HEK293 (cell line): ENCODE measurements around the gene LGALS1.

Source experiments
- CTCF ChIA-PET: fragments of 350-600 bp; formaldehyde crosslinking; extraction: SDS; loops from one replicate; lab custom pipeline; 2021; ENCODE audit warnings: antibody characterized with exemption; lab: Yijun Ruan, JAX
- POLR2A ChIA-PET: fragments of 300-600 bp; formaldehyde crosslinking; extraction: SDS; loops from one replicate; lab custom pipeline; 2020; ENCODE audit warnings: antibody characterized with exemption, inconsistent platforms; lab: Yijun Ruan, JAX
- H3K27ac ChIP-seq: fragments of 200-500 bp; sonication (Bioruptor generic); 2 replicates; pipeline ENCODE4 v1.5.1; 2014; ENCODE audit warnings: low read depth, low read length, control low read depth, inconsistent platforms; ENCODE audit errors: extremely low read depth
- H3K36me3 ChIP-seq, 2 experiments: fragments of 200-500 bp in 1 of 2; sonication (Bioruptor generic) in 1 of 2; 1 replicate in 1 of 2; 2 replicates in 1 of 2; pipeline ENCODE4 v1.5.1; 2014 to 2017; ENCODE audit warnings: inconsistent platforms in 2 of 2, low read length in 2 of 2; ENCODE audit not compliant: control insufficient read depth in 2 of 2, insufficient read depth in 1 of 2
- H3K4me1 ChIP-seq: fragments of 200-500 bp; sonication (Bioruptor generic); 2 replicates; pipeline ENCODE4 v1.5.1; 2014; ENCODE audit warnings: mild to moderate bottlenecking, low read length, inconsistent platforms; ENCODE audit not compliant: control insufficient read depth, insufficient read depth
- H3K4me3 ChIP-seq: 2 replicates; pipeline ENCODE4 v1.5.1; 2011; ENCODE audit warnings: low read depth, mild to moderate bottlenecking, control low read depth, low read length, moderate library complexity
- H3K9me3 ChIP-seq: fragments of 200-500 bp; sonication (Bioruptor generic); 2 replicates; pipeline ENCODE4 v1.5.1; 2014; ENCODE audit warnings: low read depth, low read length, inconsistent platforms; ENCODE audit not compliant: control insufficient read depth, insufficient read depth
- BCL11A ChIP-seq: fragments of 450-650 bp; formaldehyde crosslinking; IDR thresholded peaks from 2 replicates; pipeline ENCODE4 v1.5.1; 2016; ENCODE audit warnings: low read depth, missing biosample characterization, missing genetic modification characterization
- MEIS1 ChIP-seq: sonication (generic); formaldehyde crosslinking; IDR thresholded peaks from 2 replicates; pipeline ENCODE4 v1.8.1; 2022; ENCODE audit warnings: missing genetic modification reagents, mild to moderate bottlenecking, borderline replicate concordance
- ZNF138 ChIP-seq: fragments of 450-650 bp; formaldehyde crosslinking; IDR thresholded peaks from 2 replicates; pipeline ENCODE4 v1.5.1; 2016; ENCODE audit warnings: missing biosample characterization, missing genetic modification characterization, borderline replicate concordance
- ZNF169 ChIP-seq: fragments of 450-650 bp; formaldehyde crosslinking; IDR thresholded peaks from 2 replicates; pipeline ENCODE4 v1.5.1; 2016; ENCODE audit warnings: missing biosample characterization, missing genetic modification characterization
- ZNF2 ChIP-seq: fragments of 450-650 bp; formaldehyde crosslinking; IDR thresholded peaks from 2 replicates; pipeline ENCODE4 v1.5.1; 2016; ENCODE audit warnings: missing biosample characterization, missing genetic modification characterization
- ZNF202 ChIP-seq: fragments of 450-650 bp; formaldehyde crosslinking; IDR thresholded peaks from 2 replicates; pipeline ENCODE4 v1.5.1; 2016; ENCODE audit warnings: missing biosample characterization, missing genetic modification characterization, borderline replicate concordance
- ZNF223 ChIP-seq: fragments of 450-650 bp; formaldehyde crosslinking; IDR thresholded peaks from 2 replicates; pipeline ENCODE4 v1.5.1; 2016; ENCODE audit warnings: missing biosample characterization, missing genetic modification characterization
- ZNF335 ChIP-seq: fragments of 450-650 bp; formaldehyde crosslinking; conservative IDR thresholded peaks from 2 replicates; pipeline ENCODE4 v1.5.1; 2016; ENCODE audit warnings: missing biosample characterization, missing genetic modification characterization
- ZNF350 ChIP-seq: fragments of 450-650 bp; formaldehyde crosslinking; IDR thresholded peaks from 2 replicates; pipeline ENCODE4 v1.5.0; 2017; ENCODE audit warnings: missing biosample characterization, mild to moderate bottlenecking, missing genetic modification characterization
- ZNF433 ChIP-seq: fragments of 450-650 bp; formaldehyde crosslinking; IDR thresholded peaks from 2 replicates; pipeline ENCODE4 v1.5.1; 2016; ENCODE audit warnings: missing biosample characterization, missing genetic modification characterization, low read depth
- ZNF561 ChIP-seq: fragments of 450-650 bp; IDR thresholded peaks from 2 replicates; pipeline ENCODE4 v1.5.1; 2018; ENCODE audit warnings: missing biosample characterization, missing genetic modification characterization, borderline replicate concordance
- ZNF596 ChIP-seq: fragments of 450-650 bp; IDR thresholded peaks from 2 replicates; pipeline ENCODE4 v1.5.0; 2018; ENCODE audit warnings: missing biosample characterization, mild to moderate bottlenecking, missing genetic modification characterization, moderate library complexity
- ZNF610 ChIP-seq: fragments of 450-650 bp; formaldehyde crosslinking; IDR thresholded peaks from 2 replicates; pipeline ENCODE4 v1.5.1; 2016; ENCODE audit warnings: missing biosample characterization, missing genetic modification characterization, borderline replicate concordance
- ZNF623 ChIP-seq: fragments of 450-650 bp; formaldehyde crosslinking; IDR thresholded peaks from 2 replicates; pipeline ENCODE4 v1.5.1; 2016; ENCODE audit warnings: missing biosample characterization, missing genetic modification characterization
- ZNF664 ChIP-seq: fragments of 450-650 bp; formaldehyde crosslinking; IDR thresholded peaks from 2 replicates; pipeline ENCODE4 v1.5.1; 2016; ENCODE audit warnings: missing biosample characterization, missing genetic modification characterization
- TF ChIP-seq, protein P1 (sequence below): fragments of 450-650 bp; formaldehyde crosslinking; IDR thresholded peaks from 2 replicates; pipeline ENCODE4 v1.5.1; 2016; ENCODE audit warnings: missing biosample characterization, missing genetic modification characterization, low read depth
- TF ChIP-seq, protein P2 (sequence below): fragments of 450-650 bp; formaldehyde crosslinking; IDR thresholded peaks from 2 replicates; pipeline ENCODE4 v1.5.1; 2016; ENCODE audit warnings: missing biosample characterization, missing genetic modification characterization
- TF ChIP-seq, protein P3 (sequence below): fragments of 450-650 bp; formaldehyde crosslinking; IDR thresholded peaks from 2 replicates; pipeline ENCODE4 v1.5.1; 2017; ENCODE audit warnings: missing biosample characterization, missing genetic modification characterization
- TF ChIP-seq, protein P4 (sequence below): fragments of 450-650 bp; formaldehyde crosslinking; IDR thresholded peaks from 2 replicates; pipeline ENCODE4 v1.5.1; 2016; ENCODE audit warnings: missing biosample characterization, missing genetic modification characterization
- TF ChIP-seq, protein P5 (sequence below): fragments of 450-650 bp; formaldehyde crosslinking; IDR thresholded peaks from 2 replicates; pipeline ENCODE4 v1.5.1; 2016; ENCODE audit warnings: missing biosample characterization, missing genetic modification characterization, borderline replicate concordance
- TF ChIP-seq, protein P6 (sequence below): sonication (generic); formaldehyde crosslinking; IDR thresholded peaks from 2 replicates; pipeline ENCODE4 v1.8.1; 2022; ENCODE audit warnings: mild to moderate bottlenecking, moderate library complexity, missing genetic modification reagents

LGALS1 gene

DNA sequence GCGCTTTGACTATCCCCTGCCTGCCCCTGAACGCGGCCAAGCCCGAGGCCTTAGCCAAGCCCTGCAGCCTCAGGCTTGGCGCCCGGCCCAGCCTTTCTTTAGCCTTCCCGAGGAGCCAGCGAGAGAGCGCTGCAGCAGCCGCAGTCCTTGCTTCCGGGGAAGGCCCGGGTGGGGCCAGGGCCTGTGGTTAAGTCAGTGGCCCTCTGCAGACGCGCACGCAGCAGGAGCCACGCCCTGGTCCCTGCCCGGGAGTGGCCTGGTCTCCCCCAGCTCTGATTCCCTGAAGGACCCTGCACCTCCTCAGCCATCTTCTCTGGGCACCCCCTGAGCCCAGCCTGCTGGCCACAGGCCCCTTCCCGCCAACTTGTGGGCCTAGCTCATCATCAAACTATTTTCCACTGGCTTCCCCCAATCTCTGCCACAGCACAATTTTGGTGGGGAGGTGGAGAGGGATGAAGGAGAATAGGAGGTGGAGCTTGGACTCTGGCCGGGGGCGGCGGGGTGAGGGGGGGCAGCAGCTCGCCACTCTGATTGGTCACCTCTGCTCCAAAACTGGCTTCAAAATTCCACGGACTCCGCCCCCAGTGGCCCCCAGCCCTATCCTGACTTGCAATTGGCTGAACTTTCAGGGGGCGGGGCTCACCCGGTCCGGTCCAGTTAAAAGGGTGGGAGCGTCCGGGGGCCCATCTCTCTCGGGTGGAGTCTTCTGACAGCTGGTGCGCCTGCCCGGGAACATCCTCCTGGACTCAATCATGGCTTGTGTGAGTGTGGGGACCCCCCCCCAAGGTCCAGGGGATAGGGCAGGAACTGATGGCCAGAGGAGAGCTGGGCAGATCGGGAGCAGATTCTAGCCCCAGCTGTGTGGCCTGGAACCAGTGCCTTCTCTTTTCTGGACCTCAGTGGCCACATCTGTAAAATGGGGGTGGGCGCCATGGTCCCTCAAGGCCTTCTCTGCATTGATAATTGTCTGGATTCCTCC lies at the start of gene LGALS1 (continued):
- TF ChIP-seq ZNF350 (tag by site-specific recombination) (no peak), ZNF664 (tag by site-specific recombination) (no peak), ZNF2 (tag by site-specific recombination) (0 out of 2 replicates have a peak, but pooled peaks have one; percentile 66), ZNF623 (tag by site-specific recombination) (0 out of 2 replicates have a peak, but pooled peaks have one; percentile 7), ZNF335 (tag by site-specific recombination) (peak; percentile 86)
- TF ChIP-seq, protein P1, sequence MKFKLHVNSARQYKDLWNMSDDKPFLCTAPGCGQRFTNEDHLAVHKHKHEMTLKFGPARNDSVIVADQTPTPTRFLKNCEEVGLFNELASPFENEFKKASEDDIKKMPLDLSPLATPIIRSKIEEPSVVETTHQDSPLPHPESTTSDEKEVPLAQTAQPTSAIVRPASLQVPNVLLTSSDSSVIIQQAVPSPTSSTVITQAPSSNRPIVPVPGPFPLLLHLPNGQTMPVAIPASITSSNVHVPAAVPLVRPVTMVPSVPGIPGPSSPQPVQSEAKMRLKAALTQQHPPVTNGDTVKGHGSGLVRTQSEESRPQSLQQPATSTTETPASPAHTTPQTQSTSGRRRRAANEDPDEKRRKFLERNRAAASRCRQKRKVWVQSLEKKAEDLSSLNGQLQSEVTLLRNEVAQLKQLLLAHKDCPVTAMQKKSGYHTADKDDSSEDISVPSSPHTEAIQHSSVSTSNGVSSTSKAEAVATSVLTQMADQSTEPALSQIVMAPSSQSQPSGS (tag by site-specific recombination): no peak
- TF ChIP-seq, protein P2, sequence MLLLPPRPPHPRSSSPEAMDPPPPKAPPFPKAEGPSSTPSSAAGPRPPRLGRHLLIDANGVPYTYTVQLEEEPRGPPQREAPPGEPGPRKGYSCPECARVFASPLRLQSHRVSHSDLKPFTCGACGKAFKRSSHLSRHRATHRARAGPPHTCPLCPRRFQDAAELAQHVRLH (tag by site-specific recombination): 0 out of 2 replicates have a peak, but pooled peaks have one; percentile 41

DNA sequence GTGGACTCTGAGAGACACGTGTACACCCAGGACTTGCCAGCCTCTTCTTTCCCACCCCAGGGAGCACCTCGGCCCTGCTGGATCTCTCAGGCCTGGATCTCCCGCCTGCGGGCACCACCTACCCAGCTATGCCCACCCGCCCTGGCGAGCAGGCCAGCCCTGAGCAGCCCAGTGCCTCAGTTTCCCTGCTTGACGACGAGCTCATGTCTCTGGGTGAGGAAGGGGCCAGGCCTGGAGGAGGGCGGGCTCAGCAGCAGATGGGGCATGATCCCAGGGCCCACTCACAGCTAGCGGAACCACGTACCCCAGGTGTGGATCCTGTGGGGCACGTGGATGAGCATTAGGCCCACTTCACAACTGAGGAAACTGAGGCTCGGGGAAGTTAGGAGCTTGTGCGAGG lies 49.7 kb upstream of the LGALS1 start:
- POLR2A ChIA-PET: interaction anchor here (1.9 kb wide), 1 partner anchor 33 kb away, joined by 5 read pairs; the partner anchor contains the start of gene PDXP
- H3K27ac ChIP-seq: no peak overlapping the region
- no peaks in the 10 kb centered on the region for H3K9me3 ChIP-seq
- H3K36me3 ChIP-seq: peaks cover 12 to 85% of the 10 kb centered on the region in 2 experiments; a peak in 2 of 3 replicates
- no peaks in the 10 kb centered on the region for H3K4me1 ChIP-seq
- H3K4me3 ChIP-seq: no peak overlapping the region
- CTCF ChIA-PET: interaction anchor here (0.6 to 10.4 kb wide), 7 partner anchors 8 to 237 kb away, joined by 3 to 107 read pairs (median 6); no protein-coding TSS in a partner anchor
- TF ChIP-seq ZNF433 (no peak), ZNF223 (no peak), ZNF610 (tag by site-specific recombination) (no peak), ZNF169 (tag by site-specific recombination) (no peak), ZNF596 (no peak), MEIS1 (no peak), ZNF561 (tag by site-specific recombination) (no peak), ZNF138 (tag by site-specific recombination) (no peak), ZNF2 (tag by site-specific recombination) (no peak), BCL11A (tag by site-specific recombination) (no peak), ZNF202 (no peak)
- TF ChIP-seq, protein P3, sequence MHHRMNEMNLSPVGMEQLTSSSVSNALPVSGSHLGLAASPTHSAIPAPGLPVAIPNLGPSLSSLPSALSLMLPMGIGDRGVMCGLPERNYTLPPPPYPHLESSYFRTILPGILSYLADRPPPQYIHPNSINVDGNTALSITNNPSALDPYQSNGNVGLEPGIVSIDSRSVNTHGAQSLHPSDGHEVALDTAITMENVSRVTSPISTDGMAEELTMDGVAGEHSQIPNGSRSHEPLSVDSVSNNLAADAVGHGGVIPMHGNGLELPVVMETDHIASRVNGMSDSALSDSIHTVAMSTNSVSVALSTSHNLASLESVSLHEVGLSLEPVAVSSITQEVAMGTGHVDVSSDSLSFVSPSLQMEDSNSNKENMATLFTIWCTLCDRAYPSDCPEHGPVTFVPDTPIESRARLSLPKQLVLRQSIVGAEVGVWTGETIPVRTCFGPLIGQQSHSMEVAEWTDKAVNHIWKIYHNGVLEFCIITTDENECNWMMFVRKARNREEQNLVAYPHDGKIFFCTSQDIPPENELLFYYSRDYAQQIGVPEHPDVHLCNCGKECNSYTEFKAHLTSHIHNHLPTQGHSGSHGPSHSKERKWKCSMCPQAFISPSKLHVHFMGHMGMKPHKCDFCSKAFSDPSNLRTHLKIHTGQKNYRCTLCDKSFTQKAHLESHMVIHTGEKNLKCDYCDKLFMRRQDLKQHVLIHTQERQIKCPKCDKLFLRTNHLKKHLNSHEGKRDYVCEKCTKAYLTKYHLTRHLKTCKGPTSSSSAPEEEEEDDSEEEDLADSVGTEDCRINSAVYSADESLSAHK (tag by site-specific recombination): no peak
- TF ChIP-seq, protein P4, sequence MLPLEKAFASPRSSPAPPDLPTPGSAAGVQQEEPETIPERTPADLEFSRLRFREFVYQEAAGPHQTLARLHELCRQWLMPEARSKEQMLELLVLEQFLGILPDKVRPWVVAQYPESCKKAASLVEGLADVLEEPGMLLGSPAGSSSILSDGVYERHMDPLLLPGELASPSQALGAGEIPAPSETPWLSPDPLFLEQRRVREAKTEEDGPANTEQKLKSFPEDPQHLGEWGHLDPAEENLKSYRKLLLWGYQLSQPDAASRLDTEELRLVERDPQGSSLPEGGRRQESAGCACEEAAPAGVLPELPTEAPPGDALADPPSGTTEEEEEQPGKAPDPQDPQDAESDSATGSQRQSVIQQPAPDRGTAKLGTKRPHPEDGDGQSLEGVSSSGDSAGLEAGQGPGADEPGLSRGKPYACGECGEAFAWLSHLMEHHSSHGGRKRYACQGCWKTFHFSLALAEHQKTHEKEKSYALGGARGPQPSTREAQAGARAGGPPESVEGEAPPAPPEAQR (tag by site-specific recombination): no peak
- TF ChIP-seq, protein P5, sequence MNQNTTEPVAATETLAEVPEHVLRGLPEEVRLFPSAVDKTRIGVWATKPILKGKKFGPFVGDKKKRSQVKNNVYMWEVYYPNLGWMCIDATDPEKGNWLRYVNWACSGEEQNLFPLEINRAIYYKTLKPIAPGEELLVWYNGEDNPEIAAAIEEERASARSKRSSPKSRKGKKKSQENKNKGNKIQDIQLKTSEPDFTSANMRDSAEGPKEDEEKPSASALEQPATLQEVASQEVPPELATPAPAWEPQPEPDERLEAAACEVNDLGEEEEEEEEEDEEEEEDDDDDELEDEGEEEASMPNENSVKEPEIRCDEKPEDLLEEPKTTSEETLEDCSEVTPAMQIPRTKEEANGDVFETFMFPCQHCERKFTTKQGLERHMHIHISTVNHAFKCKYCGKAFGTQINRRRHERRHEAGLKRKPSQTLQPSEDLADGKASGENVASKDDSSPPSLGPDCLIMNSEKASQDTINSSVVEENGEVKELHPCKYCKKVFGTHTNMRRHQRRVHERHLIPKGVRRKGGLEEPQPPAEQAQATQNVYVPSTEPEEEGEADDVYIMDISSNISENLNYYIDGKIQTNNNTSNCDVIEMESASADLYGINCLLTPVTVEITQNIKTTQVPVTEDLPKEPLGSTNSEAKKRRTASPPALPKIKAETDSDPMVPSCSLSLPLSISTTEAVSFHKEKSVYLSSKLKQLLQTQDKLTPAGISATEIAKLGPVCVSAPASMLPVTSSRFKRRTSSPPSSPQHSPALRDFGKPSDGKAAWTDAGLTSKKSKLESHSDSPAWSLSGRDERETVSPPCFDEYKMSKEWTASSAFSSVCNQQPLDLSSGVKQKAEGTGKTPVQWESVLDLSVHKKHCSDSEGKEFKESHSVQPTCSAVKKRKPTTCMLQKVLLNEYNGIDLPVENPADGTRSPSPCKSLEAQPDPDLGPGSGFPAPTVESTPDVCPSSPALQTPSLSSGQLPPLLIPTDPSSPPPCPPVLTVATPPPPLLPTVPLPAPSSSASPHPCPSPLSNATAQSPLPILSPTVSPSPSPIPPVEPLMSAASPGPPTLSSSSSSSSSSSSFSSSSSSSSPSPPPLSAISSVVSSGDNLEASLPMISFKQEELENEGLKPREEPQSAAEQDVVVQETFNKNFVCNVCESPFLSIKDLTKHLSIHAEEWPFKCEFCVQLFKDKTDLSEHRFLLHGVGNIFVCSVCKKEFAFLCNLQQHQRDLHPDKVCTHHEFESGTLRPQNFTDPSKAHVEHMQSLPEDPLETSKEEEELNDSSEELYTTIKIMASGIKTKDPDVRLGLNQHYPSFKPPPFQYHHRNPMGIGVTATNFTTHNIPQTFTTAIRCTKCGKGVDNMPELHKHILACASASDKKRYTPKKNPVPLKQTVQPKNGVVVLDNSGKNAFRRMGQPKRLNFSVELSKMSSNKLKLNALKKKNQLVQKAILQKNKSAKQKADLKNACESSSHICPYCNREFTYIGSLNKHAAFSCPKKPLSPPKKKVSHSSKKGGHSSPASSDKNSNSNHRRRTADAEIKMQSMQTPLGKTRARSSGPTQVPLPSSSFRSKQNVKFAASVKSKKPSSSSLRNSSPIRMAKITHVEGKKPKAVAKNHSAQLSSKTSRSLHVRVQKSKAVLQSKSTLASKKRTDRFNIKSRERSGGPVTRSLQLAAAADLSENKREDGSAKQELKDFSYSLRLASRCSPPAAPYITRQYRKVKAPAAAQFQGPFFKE: no peak
- TF ChIP-seq, protein P6, sequence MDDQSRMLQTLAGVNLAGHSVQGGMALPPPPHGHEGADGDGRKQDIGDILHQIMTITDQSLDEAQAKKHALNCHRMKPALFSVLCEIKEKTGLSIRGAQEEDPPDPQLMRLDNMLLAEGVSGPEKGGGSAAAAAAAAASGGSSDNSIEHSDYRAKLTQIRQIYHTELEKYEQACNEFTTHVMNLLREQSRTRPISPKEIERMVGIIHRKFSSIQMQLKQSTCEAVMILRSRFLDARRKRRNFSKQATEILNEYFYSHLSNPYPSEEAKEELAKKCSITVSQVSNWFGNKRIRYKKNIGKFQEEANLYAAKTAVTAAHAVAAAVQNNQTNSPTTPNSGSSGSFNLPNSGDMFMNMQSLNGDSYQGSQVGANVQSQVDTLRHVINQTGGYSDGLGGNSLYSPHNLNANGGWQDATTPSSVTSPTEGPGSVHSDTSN (CRISPR knock-in tag): no peak
